Fibroblast of pulmonary artery (primary cell): Measurements from ENCODE around the gene CTBP2.

Source experiments
- DNase-seq: peaks from one replicate; pipeline ENCODE4 v3.0.0-alpha.2; 2010; ENCODE audit warnings: low read depth
- H3K4me3 ChIP-seq: replicated peaks from 2 replicates; pipeline ENCODE4 v1.5.1; 2011; ENCODE audit warnings: low read depth, mild to moderate bottlenecking, control low read depth, low read length, moderate library complexity
- CTCF ChIP-seq: IDR thresholded peaks from 2 replicates; pipeline ENCODE4 v1.5.1; 2011; ENCODE audit warnings: mild to moderate bottlenecking, control low read depth, low read length, inconsistent platforms; ENCODE audit errors: missing control alignments

CTBP2 gene

GRCh38 chr10:124961248-124961570 is 199.2 kb downstream of the CTBP2 start:
- no peak for DNase-seq
- no peak overlapping the region for H3K4me3 ChIP-seq
- no peak for TF ChIP-seq CTCF

- TF ChIP-seq CTCF = no peak
- no peak for DNase-seq
- no peak overlapping the region for H3K4me3 ChIP-seq
Measured at GRCh38 chr10:124959564-124959963, 200.8 kb downstream of the CTBP2 start.

GRCh38 chr10:124957404-124957947 is 202.9 kb downstream of the CTBP2 start:
- TF ChIP-seq CTCF = no peak
- no peak for DNase-seq
- no peak overlapping the region for H3K4me3 ChIP-seq

- no peak overlapping the region for H3K4me3 ChIP-seq
- no peak for TF ChIP-seq CTCF
- DNase-seq = no peak
Measured at GRCh38 chr10:124956764-124957163, 203.6 kb downstream of the CTBP2 start.

- no peak overlapping the region for H3K4me3 ChIP-seq
- DNase-seq = no peak
- TF ChIP-seq CTCF = no peak
Measured at GRCh38 chr10:124955868-124956267, 204.5 kb downstream of the CTBP2 start.

- no peak for DNase-seq
- TF ChIP-seq CTCF = no peak
- no peak overlapping the region for H3K4me3 ChIP-seq
Measured at GRCh38 chr10:124955243-124955642, 205.1 kb downstream of the CTBP2 start.

GRCh38 chr10:124953421-124953820 is 206.9 kb downstream of the CTBP2 start:
- TF ChIP-seq CTCF = no peak
- no peak overlapping the region for H3K4me3 ChIP-seq
- no peak for DNase-seq
